HL-60 (cell line): ENCODE results near the gene FMO3.

Experiments
- POLR2AphosphoS5 ChIP-seq: IDR thresholded peaks from 2 replicates; pipeline ENCODE4 v1.6.1; 2012; ENCODE audit warnings: low read depth
- SPI1 ChIP-seq: IDR thresholded peaks from 2 replicates; pipeline ENCODE4 v1.6.1; 2012; ENCODE audit warnings: low read depth, mild to moderate bottlenecking, borderline replicate concordance
- TF ChIP-seq, protein P1 (sequence below): IDR thresholded peaks from one replicate; pipeline ENCODE4 v1.5.1; 2011; ENCODE audit warnings: low read length, control low read depth, inconsistent platforms; ENCODE audit not compliant: insufficient read depth
- TF ChIP-seq, protein P2 (sequence below): IDR thresholded peaks from 2 replicates; pipeline ENCODE4 v1.6.1; 2012; ENCODE audit warnings: low read depth; ENCODE audit not compliant: insufficient replicate concordance

DNA sequence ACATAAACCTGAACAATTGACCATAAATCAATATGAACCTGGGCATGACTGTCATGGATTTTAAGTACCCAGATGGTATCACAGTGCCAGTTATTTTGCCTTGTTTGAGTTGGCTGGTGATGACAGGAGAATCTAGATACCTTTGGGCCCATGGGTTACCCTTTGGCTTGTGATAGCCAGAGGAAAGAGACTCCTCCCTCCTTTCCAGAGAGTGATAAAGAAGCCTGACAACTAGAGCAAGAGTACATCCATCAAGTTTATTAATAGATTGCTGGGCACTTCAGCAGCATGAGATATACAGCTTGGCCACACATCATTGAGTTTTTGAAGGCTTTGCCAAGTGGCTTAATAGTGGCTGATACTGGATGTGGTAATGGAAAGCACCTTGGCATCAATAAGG is 6.6 kb upstream of the FMO3 start:
- TF ChIP-seq, protein P1, sequence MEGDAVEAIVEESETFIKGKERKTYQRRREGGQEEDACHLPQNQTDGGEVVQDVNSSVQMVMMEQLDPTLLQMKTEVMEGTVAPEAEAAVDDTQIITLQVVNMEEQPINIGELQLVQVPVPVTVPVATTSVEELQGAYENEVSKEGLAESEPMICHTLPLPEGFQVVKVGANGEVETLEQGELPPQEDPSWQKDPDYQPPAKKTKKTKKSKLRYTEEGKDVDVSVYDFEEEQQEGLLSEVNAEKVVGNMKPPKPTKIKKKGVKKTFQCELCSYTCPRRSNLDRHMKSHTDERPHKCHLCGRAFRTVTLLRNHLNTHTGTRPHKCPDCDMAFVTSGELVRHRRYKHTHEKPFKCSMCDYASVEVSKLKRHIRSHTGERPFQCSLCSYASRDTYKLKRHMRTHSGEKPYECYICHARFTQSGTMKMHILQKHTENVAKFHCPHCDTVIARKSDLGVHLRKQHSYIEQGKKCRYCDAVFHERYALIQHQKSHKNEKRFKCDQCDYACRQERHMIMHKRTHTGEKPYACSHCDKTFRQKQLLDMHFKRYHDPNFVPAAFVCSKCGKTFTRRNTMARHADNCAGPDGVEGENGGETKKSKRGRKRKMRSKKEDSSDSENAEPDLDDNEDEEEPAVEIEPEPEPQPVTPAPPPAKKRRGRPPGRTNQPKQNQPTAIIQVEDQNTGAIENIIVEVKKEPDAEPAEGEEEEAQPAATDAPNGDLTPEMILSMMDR = no peak
- TF ChIP-seq, protein P2, sequence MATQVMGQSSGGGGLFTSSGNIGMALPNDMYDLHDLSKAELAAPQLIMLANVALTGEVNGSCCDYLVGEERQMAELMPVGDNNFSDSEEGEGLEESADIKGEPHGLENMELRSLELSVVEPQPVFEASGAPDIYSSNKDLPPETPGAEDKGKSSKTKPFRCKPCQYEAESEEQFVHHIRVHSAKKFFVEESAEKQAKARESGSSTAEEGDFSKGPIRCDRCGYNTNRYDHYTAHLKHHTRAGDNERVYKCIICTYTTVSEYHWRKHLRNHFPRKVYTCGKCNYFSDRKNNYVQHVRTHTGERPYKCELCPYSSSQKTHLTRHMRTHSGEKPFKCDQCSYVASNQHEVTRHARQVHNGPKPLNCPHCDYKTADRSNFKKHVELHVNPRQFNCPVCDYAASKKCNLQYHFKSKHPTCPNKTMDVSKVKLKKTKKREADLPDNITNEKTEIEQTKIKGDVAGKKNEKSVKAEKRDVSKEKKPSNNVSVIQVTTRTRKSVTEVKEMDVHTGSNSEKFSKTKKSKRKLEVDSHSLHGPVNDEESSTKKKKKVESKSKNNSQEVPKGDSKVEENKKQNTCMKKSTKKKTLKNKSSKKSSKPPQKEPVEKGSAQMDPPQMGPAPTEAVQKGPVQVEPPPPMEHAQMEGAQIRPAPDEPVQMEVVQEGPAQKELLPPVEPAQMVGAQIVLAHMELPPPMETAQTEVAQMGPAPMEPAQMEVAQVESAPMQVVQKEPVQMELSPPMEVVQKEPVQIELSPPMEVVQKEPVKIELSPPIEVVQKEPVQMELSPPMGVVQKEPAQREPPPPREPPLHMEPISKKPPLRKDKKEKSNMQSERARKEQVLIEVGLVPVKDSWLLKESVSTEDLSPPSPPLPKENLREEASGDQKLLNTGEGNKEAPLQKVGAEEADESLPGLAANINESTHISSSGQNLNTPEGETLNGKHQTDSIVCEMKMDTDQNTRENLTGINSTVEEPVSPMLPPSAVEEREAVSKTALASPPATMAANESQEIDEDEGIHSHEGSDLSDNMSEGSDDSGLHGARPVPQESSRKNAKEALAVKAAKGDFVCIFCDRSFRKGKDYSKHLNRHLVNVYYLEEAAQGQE = no peak
- TF ChIP-seq POLR2AphosphoS5 (no peak), SPI1 (no peak)
